ENCODE measurements around the gene MLLT10. TPM values are rescaled to one million over a fixed set of nuclear protein-coding genes. Genes with fewer than 3 reads are reported as not detected.

The MLLT10 gene
- total RNA-seq, 6 experiments from 2014 or later: 15.8 to 49.4 (median 20.1) TPM

- WGBS (ENCODE audit: insufficient coverage, low coverage, low lambda C conversion rate, missing lambda C conversion rate): 94% methylated on average over 2 of the region's 2 CpGs
- ATAC-seq (no peak), DNase-seq (no peak)
- no peaks in the 10 kb centered on the region for H3K9me3 ChIP-seq
- H3K4me1 ChIP-seq: no peaks in the 10 kb centered on the region
- peaks cover 0 to 9% (median 1%) of the 10 kb centered on the region in 4 donors for H3K36me3 ChIP-seq
- H3K27ac ChIP-seq: no peak overlapping the region
- intact Hi-C loops (cut with DNase I): no loop called here
- H3K4me3 ChIP-seq: no peak overlapping the region
- no peak for TF ChIP-seq CTCF (IDR thresholded peaks at IDR 0.05)
- no peak for TF ChIP-seq POLR2A (IDR thresholded peaks at IDR 0.05)
- H3K27me3 ChIP-seq: no peaks in the 10 kb centered on the region
Measured at GRCh38 chr10:21638681-21639080, 104.6 kb downstream of the MLLT10 start.

DNA sequence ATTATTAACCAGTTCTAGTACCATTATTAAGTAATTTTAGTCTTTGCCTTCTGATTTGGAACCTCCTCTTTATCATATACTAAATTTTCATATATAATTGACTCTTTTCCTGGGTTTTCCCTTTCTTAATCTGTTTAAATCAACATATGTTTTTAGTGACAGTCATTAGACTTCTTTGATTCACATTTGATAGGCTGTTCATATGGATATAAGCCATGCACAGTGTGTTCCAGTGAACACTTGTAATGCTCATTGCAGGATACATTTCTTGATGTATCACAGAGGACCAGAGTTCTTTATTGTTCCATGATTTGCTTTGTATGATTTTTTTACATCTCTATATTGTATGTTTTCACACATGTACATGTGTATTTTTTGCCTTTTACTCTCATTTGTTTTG lies 114.0 kb downstream of the MLLT10 start:
- Histone ChIP-seq H3K4me1 (no peaks in the 10 kb centered on the region), H3K36me3 (no peaks in the 10 kb centered on the region), H3K4me3 (no peak overlapping the region), H3K27ac (no peak overlapping the region), H3K27me3 (no peaks in the 10 kb centered on the region), H3K9me3 (no peaks in the 10 kb centered on the region)
- DNase-seq (no peak), ATAC-seq (no peak)
- TF ChIP-seq CTCF (IDR thresholded peaks at IDR 0.05) (no peak), POLR2A (IDR thresholded peaks at IDR 0.05) (no peak)
- intact Hi-C loops (cut with DNase I): no loop called here

- no peak for TF ChIP-seq POLR2A (IDR thresholded peaks at IDR 0.05)
- TF ChIP-seq CTCF (IDR thresholded peaks at IDR 0.05): no peak
- DNase-seq: no peak
- WGBS (ENCODE audit: insufficient coverage, low coverage, low lambda C conversion rate, missing lambda C conversion rate): 100% methylated on average over 3 of the region's 5 CpGs
Measured at GRCh38 chr10:21649454-21649872, 115.4 kb downstream of the MLLT10 start.

GRCh38 chr10:21650353-21650752 lies 116.3 kb downstream of the MLLT10 start:
- ATAC-seq (no peak), DNase-seq (no peak)
- Histone ChIP-seq H3K36me3 (no peaks in the 10 kb centered on the region), H3K9me3 (no peaks in the 10 kb centered on the region), H3K27me3 (no peaks in the 10 kb centered on the region), H3K4me1 (no peaks in the 10 kb centered on the region), H3K27ac (no peak overlapping the region), H3K4me3 (no peak overlapping the region)
- intact Hi-C loops (cut with DNase I): no loop called here
- no peak for TF ChIP-seq CTCF (IDR thresholded peaks at IDR 0.05)
- no peak for TF ChIP-seq POLR2A (IDR thresholded peaks at IDR 0.05)
- 85% methylated on average over 2 of the region's 2 CpGs for WGBS (ENCODE audit: insufficient coverage, low coverage, low lambda C conversion rate, missing lambda C conversion rate)

More at GRCh38 chr10:21649454-21649872, 115.4 kb downstream of the MLLT10 start:
- H3K9me3 ChIP-seq: no peaks in the 10 kb centered on the region
- H3K27ac ChIP-seq: no peak overlapping the region
- H3K4me3 ChIP-seq: no peak overlapping the region
- H3K36me3 ChIP-seq: no peaks in the 10 kb centered on the region
- ATAC-seq: no peak
- H3K4me1 ChIP-seq: no peaks in the 10 kb centered on the region
- intact Hi-C loops (cut with DNase I): no loop called here
- H3K27me3 ChIP-seq: no peaks in the 10 kb centered on the region

GRCh38 chr10:21655236-21655635 lies 121.2 kb downstream of the MLLT10 start:
- TF ChIP-seq POLR2A (IDR thresholded peaks at IDR 0.05): no peak
- no peak for TF ChIP-seq CTCF (IDR thresholded peaks at IDR 0.05)
- Histone ChIP-seq H3K4me1 (no peaks in the 10 kb centered on the region), H3K4me3 (no peak overlapping the region), H3K9me3 (no peaks in the 10 kb centered on the region), H3K27ac (no peak overlapping the region), H3K36me3 (no peaks in the 10 kb centered on the region), H3K27me3 (no peaks in the 10 kb centered on the region)
- no peak for ATAC-seq
- WGBS (ENCODE audit: insufficient coverage, low coverage, low lambda C conversion rate, missing lambda C conversion rate): 77% methylated on average over 3 of the region's 3 CpGs
- DNase-seq: no peak
- intact Hi-C loops (cut with DNase I): no loop called here

Measured in right lobe of liver (tissue), 6 donors.